SK-N-SH treated with all-trans-retinoic acid at 6 μM for 48 hours (cell line): Measurements from ENCODE around the gene SCGB1C2.

Source experiments
- ATAC-seq: fragments of 200-7000 bp; cut with Tn5 transposase; 3 replicates; pipeline ENCODE4 v1.9.1; 2020; ENCODE audit warnings: mild to moderate bottlenecking, moderate library complexity
- ARNTL ChIP-seq: fragments of 450-650 bp; formaldehyde crosslinking; IDR thresholded peaks from 2 replicates; pipeline ENCODE4 v1.5.0; 2020; ENCODE audit warnings: low read depth, mild to moderate bottlenecking, moderate library complexity, borderline replicate concordance
- BACH2 ChIP-seq: fragments of 250-450 bp; sonication (Bioruptor Pico); IDR thresholded peaks from 2 replicates; pipeline ENCODE4 v1.9.0; 2021; ENCODE audit warnings: mild to moderate bottlenecking, borderline replicate concordance
- CSDC2 ChIP-seq: fragments of 250-450 bp; sonication (Bioruptor Pico); IDR thresholded peaks from 2 replicates; pipeline ENCODE4 v1.5.0; 2020; ENCODE audit warnings: mild to moderate bottlenecking, moderate library complexity
- ISL1 ChIP-seq: fragments of 250-450 bp; sonication (Bioruptor Pico); IDR thresholded peaks from 2 replicates; pipeline ENCODE4 v2.1.2; 2022; ENCODE audit warnings: mild to moderate bottlenecking, moderate library complexity
- OSR1 ChIP-seq: fragments of 250-450 bp; sonication (Bioruptor Pico); IDR thresholded peaks from 2 replicates; pipeline ENCODE4 v1.8.0; 2022; ENCODE audit warnings: moderate library complexity, mild to moderate bottlenecking, inconsistent platforms
- PATZ1 ChIP-seq: fragments of 250-450 bp; sonication (Bioruptor Pico); IDR thresholded peaks from 2 replicates; pipeline ENCODE4 v1.8.0; 2020; ENCODE audit warnings: mild to moderate bottlenecking, moderate library complexity, borderline replicate concordance
- POU6F1 ChIP-seq: fragments of 250-450 bp; sonication (Bioruptor Pico); IDR thresholded peaks from 2 replicates; pipeline ENCODE4 v1.8.0; 2021; ENCODE audit warnings: low read depth, mild to moderate bottlenecking, moderate library complexity, borderline replicate concordance
- PPARA ChIP-seq: fragments of 250-450 bp; sonication (Bioruptor Pico); IDR thresholded peaks from 2 replicates; pipeline ENCODE4 v1.5.0; 2020; ENCODE audit warnings: mild to moderate bottlenecking, borderline replicate concordance
- RARB ChIP-seq: fragments of 250-450 bp; sonication (Bioruptor Pico); IDR thresholded peaks from 2 replicates; pipeline ENCODE4 v1.8.0; 2021; ENCODE audit warnings: mild to moderate bottlenecking, moderate library complexity
- SNAI2 ChIP-seq: fragments of 250-450 bp; sonication (Bioruptor Pico); IDR thresholded peaks from 2 replicates; pipeline ENCODE4 v1.5.0; 2020; ENCODE audit warnings: mild to moderate bottlenecking, moderate library complexity
- TCF4 ChIP-seq: fragments of 250-450 bp; sonication (Bioruptor Pico); IDR thresholded peaks from 2 replicates; pipeline ENCODE4 v1.8.0; 2021; ENCODE audit warnings: mild to moderate bottlenecking, moderate library complexity, borderline replicate concordance
- TOX ChIP-seq: fragments of 250-450 bp; sonication (Bioruptor Pico); IDR thresholded peaks from 2 replicates; pipeline ENCODE4 v1.8.0; 2021; ENCODE audit warnings: mild to moderate bottlenecking, moderate library complexity, borderline replicate concordance
- TSHZ2 ChIP-seq: fragments of 250-450 bp; sonication (Bioruptor Pico); IDR thresholded peaks from 2 replicates; pipeline ENCODE4 v1.5.0; 2020; ENCODE audit warnings: mild to moderate bottlenecking, moderate library complexity
- ZC3H10 ChIP-seq: fragments of 250-450 bp; sonication (Bioruptor Pico); IDR thresholded peaks from 2 replicates; pipeline ENCODE4 v1.5.1; 2021; ENCODE audit warnings: mild to moderate bottlenecking, moderate library complexity
- ZFP3 ChIP-seq: fragments of 250-450 bp; sonication (Bioruptor Pico); IDR thresholded peaks from 2 replicates; pipeline ENCODE4 v1.5.0; 2020; ENCODE audit warnings: mild to moderate bottlenecking, moderate library complexity
- ZNF70 ChIP-seq: fragments of 450-650 bp; formaldehyde crosslinking; IDR thresholded peaks from 2 replicates; pipeline ENCODE4 v1.5.0; 2020; ENCODE audit warnings: mild to moderate bottlenecking, moderate library complexity
- ZNF8 ChIP-seq: fragments of 450-650 bp; formaldehyde crosslinking; IDR thresholded peaks from 2 replicates; pipeline ENCODE4 v1.5.0; 2020; ENCODE audit warnings: mild to moderate bottlenecking, moderate library complexity
- TF ChIP-seq, protein P1 (sequence below): fragments of 250-450 bp; sonication (Bioruptor Pico); IDR thresholded peaks from 2 replicates; pipeline ENCODE4 v1.5.1; 2021; ENCODE audit warnings: mild to moderate bottlenecking, moderate library complexity
- TF ChIP-seq, protein P2 (sequence below): fragments of 250-450 bp; sonication (Bioruptor Pico); IDR thresholded peaks from 2 replicates; pipeline ENCODE4 v1.5.1; 2020; ENCODE audit warnings: low read depth, mild to moderate bottlenecking, moderate library complexity

Gene SCGB1C2

DNA sequence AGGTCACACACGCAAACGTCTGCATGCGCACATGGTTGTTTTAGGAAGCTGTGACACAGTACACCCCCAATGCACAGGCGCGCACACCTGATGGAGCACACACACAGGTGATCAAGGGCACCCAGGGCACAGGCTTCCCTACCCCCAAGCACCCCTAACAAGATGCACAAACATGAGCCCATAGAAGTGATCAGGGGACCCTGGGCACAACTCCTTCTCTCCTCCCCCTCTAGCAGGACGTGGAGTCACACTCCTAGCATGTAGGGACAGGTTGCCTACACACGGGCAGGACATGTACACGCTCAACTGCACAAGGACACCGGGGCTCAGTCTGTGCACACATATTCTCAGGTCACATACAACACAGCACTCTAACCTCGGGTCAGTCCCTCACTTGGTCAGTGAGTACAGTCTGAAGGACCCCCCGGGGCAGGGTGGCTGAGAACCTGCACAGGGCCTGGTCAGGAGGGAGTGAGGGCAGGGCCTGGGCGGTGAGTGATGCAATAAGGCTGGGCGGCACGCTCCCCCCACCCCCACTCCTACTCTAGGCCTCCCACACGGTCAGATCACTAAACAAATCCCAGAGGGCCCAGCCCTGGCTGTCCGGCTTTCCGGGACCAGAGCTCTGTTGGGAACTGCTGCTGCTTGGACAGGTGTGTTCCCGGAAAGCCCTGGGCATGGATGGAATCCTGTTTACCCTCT, 44.8 kb downstream of the SCGB1C2 start (continued):
- TF ChIP-seq RARB (CRISPR knock-in tag) (no peak), ZNF70 (CRISPR knock-in tag) (no peak), OSR1 (CRISPR knock-in tag) (no peak), ISL1 (CRISPR knock-in tag) (no peak), ZFP3 (CRISPR knock-in tag) (no peak)
- TF ChIP-seq, all 23 proteins: peak for 0

DNA sequence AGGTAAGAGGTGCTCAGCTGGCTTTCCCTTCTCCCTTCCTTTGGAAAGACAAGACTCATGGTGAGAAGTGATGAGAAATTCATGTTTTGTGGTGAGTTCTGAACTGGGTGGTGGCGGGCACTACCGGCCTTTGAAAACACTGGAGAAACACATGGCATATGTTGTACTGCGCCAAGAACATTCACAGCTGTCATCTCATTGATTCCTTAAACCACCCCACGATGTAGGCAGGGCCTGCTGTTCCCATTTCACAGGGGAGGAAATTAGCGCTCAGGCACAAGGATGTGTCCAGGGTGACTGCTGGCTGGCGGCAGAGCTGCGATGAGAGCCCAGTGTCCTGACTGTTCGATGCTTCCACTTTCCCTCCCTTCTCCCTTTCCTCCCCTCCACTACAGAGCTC, 45.7 kb downstream of the SCGB1C2 start:
- ATAC-seq: no peak
- TF ChIP-seq TOX: no peak
- no peak for TF ChIP-seq CSDC2 (CRISPR knock-in tag)
- no peak for TF ChIP-seq TSHZ2
- no peak for TF ChIP-seq ARNTL
- no peak for TF ChIP-seq ISL1 (CRISPR knock-in tag)
- TF ChIP-seq, protein P1, sequence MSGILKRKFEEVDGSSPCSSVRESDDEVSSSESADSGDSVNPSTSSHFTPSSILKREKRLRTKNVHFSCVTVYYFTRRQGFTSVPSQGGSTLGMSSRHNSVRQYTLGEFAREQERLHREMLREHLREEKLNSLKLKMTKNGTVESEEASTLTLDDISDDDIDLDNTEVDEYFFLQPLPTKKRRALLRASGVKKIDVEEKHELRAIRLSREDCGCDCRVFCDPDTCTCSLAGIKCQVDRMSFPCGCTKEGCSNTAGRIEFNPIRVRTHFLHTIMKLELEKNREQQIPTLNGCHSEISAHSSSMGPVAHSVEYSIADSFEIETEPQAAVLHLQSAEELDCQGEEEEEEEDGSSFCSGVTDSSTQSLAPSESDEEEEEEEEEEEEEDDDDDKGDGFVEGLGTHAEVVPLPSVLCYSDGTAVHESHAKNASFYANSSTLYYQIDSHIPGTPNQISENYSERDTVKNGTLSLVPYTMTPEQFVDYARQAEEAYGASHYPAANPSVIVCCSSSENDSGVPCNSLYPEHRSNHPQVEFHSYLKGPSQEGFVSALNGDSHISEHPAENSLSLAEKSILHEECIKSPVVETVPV (CRISPR knock-in tag): no peak
- TF ChIP-seq, all 23 proteins: peak for 0

DNA sequence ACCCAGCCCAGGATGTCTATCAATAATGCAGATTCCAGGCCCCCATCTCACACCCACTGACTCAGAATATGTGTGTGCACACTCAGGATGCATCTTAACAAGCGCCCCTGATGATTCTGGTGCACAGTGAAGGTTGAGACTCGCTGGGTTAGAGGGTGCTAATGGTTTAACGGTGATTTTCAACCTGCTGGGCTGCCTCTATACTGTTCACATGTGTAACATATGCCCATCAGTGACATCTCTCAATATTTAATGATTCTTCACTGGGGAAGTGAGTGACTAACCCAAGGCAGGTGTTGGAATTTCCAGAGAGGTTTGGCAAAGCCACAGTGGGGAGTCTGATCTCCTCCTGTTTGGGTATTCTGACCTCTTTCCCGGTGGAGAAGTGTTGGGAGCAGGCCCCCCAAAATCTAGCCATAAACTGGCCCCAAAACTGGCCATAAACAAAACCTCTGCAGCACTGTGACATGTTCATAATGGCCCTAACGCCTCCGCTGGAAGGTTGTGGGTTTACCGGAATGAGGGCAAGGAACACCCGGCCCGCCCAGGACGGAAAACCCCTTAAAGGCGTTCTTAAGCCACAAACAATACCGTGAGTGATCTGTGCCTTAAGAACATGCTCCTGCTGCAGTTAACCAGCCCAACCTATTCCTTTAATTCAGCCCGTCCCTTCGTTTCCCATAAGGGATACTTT, 48.2 kb downstream of the SCGB1C2 start:
- TF ChIP-seq, protein P2, sequence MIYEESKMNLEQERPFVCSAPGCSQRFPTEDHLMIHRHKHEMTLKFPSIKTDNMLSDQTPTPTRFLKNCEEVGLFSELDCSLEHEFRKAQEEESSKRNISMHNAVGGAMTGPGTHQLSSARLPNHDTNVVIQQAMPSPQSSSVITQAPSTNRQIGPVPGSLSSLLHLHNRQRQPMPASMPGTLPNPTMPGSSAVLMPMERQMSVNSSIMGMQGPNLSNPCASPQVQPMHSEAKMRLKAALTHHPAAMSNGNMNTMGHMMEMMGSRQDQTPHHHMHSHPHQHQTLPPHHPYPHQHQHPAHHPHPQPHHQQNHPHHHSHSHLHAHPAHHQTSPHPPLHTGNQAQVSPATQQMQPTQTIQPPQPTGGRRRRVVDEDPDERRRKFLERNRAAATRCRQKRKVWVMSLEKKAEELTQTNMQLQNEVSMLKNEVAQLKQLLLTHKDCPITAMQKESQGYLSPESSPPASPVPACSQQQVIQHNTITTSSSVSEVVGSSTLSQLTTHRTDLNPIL: no peak
- no peak for TF ChIP-seq ZC3H10 (CRISPR knock-in tag)
- no peak for TF ChIP-seq PPARA (CRISPR knock-in tag)
- TF ChIP-seq SNAI2 (CRISPR knock-in tag): no peak
- no peak for ATAC-seq

- ATAC-seq: no peak
- no peak for TF ChIP-seq POU6F1 (CRISPR knock-in tag)
- TF ChIP-seq, protein P1 (CRISPR knock-in tag): no peak
- TF ChIP-seq OSR1 (CRISPR knock-in tag): no peak
- no peak for TF ChIP-seq ZNF70 (CRISPR knock-in tag)
- TF ChIP-seq SNAI2 (CRISPR knock-in tag): no peak
- TF ChIP-seq ZC3H10 (CRISPR knock-in tag): no peak
- TF ChIP-seq, protein P2: no peak
- no peak for TF ChIP-seq BACH2 (CRISPR knock-in tag)
- no peak for TF ChIP-seq PATZ1
- no peak for TF ChIP-seq ZNF8 (CRISPR knock-in tag)
- TF ChIP-seq TSHZ2: no peak
- no peak for TF ChIP-seq TCF4 (CRISPR knock-in tag)
- TF ChIP-seq ISL1 (CRISPR knock-in tag): no peak
- TF ChIP-seq ARNTL: no peak
Observed at GRCh38 chr17:187130-187529, 49.8 kb downstream of the SCGB1C2 start.
